ENCODE measurements around the gene TUBGCP3.
"Not testable (repeated sequence)": the region's sequence is repeated elsewhere in the genome, so short reads cannot be mapped to it uniquely, and the experiment has no call there.

TUBGCP3 gene

GRCh38 chr13:112629161-112629560 is 41.2 kb upstream of the TUBGCP3 start:
- no peak for TF ChIP-seq CTCF (conservative IDR thresholded peaks at IDR 0.05; ENCODE audit: low read depth, low read length)
- DNase-seq (ENCODE audit: low read depth), result no peak
- H3K4me3 ChIP-seq (ENCODE audit: low read depth, low read length), result no peak overlapping the region

GRCh38 chr13:112627613-112628012 is 39.7 kb upstream of the TUBGCP3 start:
- not testable (repeated sequence) for DNase-seq (ENCODE audit: low read depth); H3K4me3 ChIP-seq (ENCODE audit: low read depth, low read length)

GRCh38 chr13:112627161-112627560 is 39.2 kb upstream of the TUBGCP3 start:
- no peak overlapping the region for H3K4me3 ChIP-seq (ENCODE audit: low read depth, low read length)
- TF ChIP-seq CTCF (conservative IDR thresholded peaks at IDR 0.05; ENCODE audit: low read depth, low read length), result no peak
- DNase-seq (ENCODE audit: low read depth), result no peak

- no peak for DNase-seq (ENCODE audit: low read depth)
- H3K4me3 ChIP-seq (ENCODE audit: low read depth, low read length), result no peak overlapping the region
- TF ChIP-seq CTCF (conservative IDR thresholded peaks at IDR 0.05; ENCODE audit: low read depth, low read length), result no peak
Measured at GRCh38 chr13:112626761-112627160, 38.8 kb upstream of the TUBGCP3 start.

- H3K4me3 ChIP-seq (ENCODE audit: low read depth, low read length), result no peak overlapping the region
- no peak for TF ChIP-seq CTCF (conservative IDR thresholded peaks at IDR 0.05; ENCODE audit: low read depth, low read length)
- DNase-seq (ENCODE audit: low read depth), result no peak
Measured at GRCh38 chr13:112626124-112626523, 38.2 kb upstream of the TUBGCP3 start.

- DNase-seq (ENCODE audit: low read depth), result no peak
- no peak for TF ChIP-seq CTCF (conservative IDR thresholded peaks at IDR 0.05; ENCODE audit: low read depth, low read length)
- no peak overlapping the region for H3K4me3 ChIP-seq (ENCODE audit: low read depth, low read length)
Measured at GRCh38 chr13:112625698-112626097, 37.7 kb upstream of the TUBGCP3 start.

- no peak for DNase-seq (ENCODE audit: low read depth)
- no peak overlapping the region for H3K4me3 ChIP-seq (ENCODE audit: low read depth, low read length)
- no peak for TF ChIP-seq CTCF (conservative IDR thresholded peaks at IDR 0.05; ENCODE audit: low read depth, low read length)
Measured at GRCh38 chr13:112624602-112625430, 36.9 kb upstream of the TUBGCP3 start.
